NCI-H146 (cell line): ENCODE measurements around the gene PDIK1L.

Source experiments
- DNase-seq: peaks from one replicate; lab custom pipeline; 2025; lab: John Stamatoyannopoulos, UW

PDIK1L gene

GRCh38 chr1:26155370-26156284, 44.0 kb downstream of the PDIK1L start:
- no peak for DNase-seq

- DNase-seq: no peak
Measured at GRCh38 chr1:26156285-26157038, 44.8 kb downstream of the PDIK1L start.

- no peak for DNase-seq
Measured at GRCh38 chr1:26158271-26158907, 46.8 kb downstream of the PDIK1L start.

- no peak for DNase-seq
Measured at GRCh38 chr1:26158908-26159742, 47.5 kb downstream of the PDIK1L start, which contains the start of gene FAM110D. Gene FAM110D, plus strand, starts transcription at chr1:26159079. Its CDS starts 2,213 bp downstream, at chr1:26161292.

- no peak for DNase-seq
Measured at GRCh38 chr1:26159743-26160039, 48.1 kb downstream of the PDIK1L start.

GRCh38 chr1:26160527-26161414, 49.1 kb downstream of the PDIK1L start:
- peak; percentile 10 for DNase-seq

- DNase-seq: peak; percentile 56
Measured at GRCh38 chr1:26161415-26162219, 50.0 kb downstream of the PDIK1L start.

GRCh38 chr1:26162220-26162709, 50.6 kb downstream of the PDIK1L start:
- DNase-seq: peak; percentile 34

GRCh38 chr1:26163684-26164035, 52.0 kb downstream of the PDIK1L start:
- no peak for DNase-seq

GRCh38 chr1:26164036-26164860, 52.6 kb downstream of the PDIK1L start:
- DNase-seq: peak; percentile 20

- DNase-seq: no peak
Measured at GRCh38 chr1:26164861-26165842, 53.5 kb downstream of the PDIK1L start.

GRCh38 chr1:26166719-26167281, 55.2 kb downstream of the PDIK1L start:
- DNase-seq: no peak

- peak; percentile 21 for DNase-seq
Measured at GRCh38 chr1:26168410-26169197, 57.0 kb downstream of the PDIK1L start, which contains the start of gene C1orf232. Gene C1orf232, minus strand, starts transcription at chr1:26168963. Its CDS starts 464 bp downstream, at chr1:26168499.

GRCh38 chr1:26169198-26169554, 57.6 kb downstream of the PDIK1L start:
- no peak for DNase-seq

- DNase-seq: peak; percentile 87
Measured at GRCh38 chr1:26169669-26170471, 58.2 kb downstream of the PDIK1L start, which contains the start of gene ZNF593. Gene ZNF593, plus strand, starts transcription at chr1:26169908. Its CDS starts 76 bp downstream, at chr1:26169984.

GRCh38 chr1:26170472-26170821, 58.8 kb downstream of the PDIK1L start:
- DNase-seq: no peak
